SK-N-SH (cell line): ENCODE measurements around the gene TECTB. TPM values are rescaled to one million over a fixed set of nuclear protein-coding genes. Genes with fewer than 3 reads are reported as not detected.

ENCODE experiments used
- CTCF ChIA-PET: fragments of 300-600, 350-600 bp; formaldehyde crosslinking; extraction: SDS; loops from one replicate; lab custom pipeline; 2021; lab: Yijun Ruan, JAX
- POLR2A ChIA-PET: fragments of 350-600 bp; sonication (Branson Sonifier 250); formaldehyde crosslinking; extraction: SDS; loops from one replicate; lab custom pipeline; 2020; ENCODE audit warnings: antibody characterized with exemption, inconsistent platforms; lab: Yijun Ruan, JAX
- DNase-seq: peaks from one replicate; pipeline ENCODE4 v3.0.0; 2012
- H2AFZ ChIP-seq: fragments of 200-600 bp; sonication (generic); 2 replicates; pipeline ENCODE4 v1.8.1; 2016; ENCODE audit warnings: antibody characterized with exemption, mild to moderate bottlenecking, low read depth
- H3F3A ChIP-seq: fragments of 200-600 bp; sonication (generic); replicated peaks from 2 replicates; pipeline ENCODE3; 2016; ENCODE audit warnings: antibody characterized with exemption, mild to moderate bottlenecking; ENCODE audit not compliant: insufficient read depth
- H3K27ac ChIP-seq, 2 experiments: fragments of 200-500 bp in 1 of 2; fragments of 200-600 bp in 1 of 2; sonication (Bioruptor generic) in 1 of 2; sonication (generic), shearing (Covaris generic) in 1 of 2; 2 replicates each; pipeline versions ENCODE4 v1.5.1 to v1.6.1; 2014 to 2016; ENCODE audit warnings: low read depth in 2 of 2, inconsistent platforms in 1 of 2, low read length in 1 of 2, mild to moderate bottlenecking in 1 of 2, mixed read lengths in 1 of 2
- H3K27me3 ChIP-seq: fragments of 200-600 bp; sonication (generic), shearing (Covaris generic); 2 replicates; pipeline ENCODE4 v1.6.1; 2016; ENCODE audit warnings: mixed run types; ENCODE audit not compliant: insufficient read depth
- H3K36me3 ChIP-seq, 2 experiments: fragments of 200-500 bp in 1 of 2; fragments of 200-600 bp in 1 of 2; sonication (Bioruptor generic) in 1 of 2; sonication (generic) in 1 of 2; replicated peaks in 1 of 2; 2 replicates each; pipeline versions ENCODE3 to v1.5.1; 2014 to 2016; ENCODE audit warnings: low read length in 1 of 2, mild to moderate bottlenecking in 1 of 2; ENCODE audit not compliant: insufficient read depth in 2 of 2, control insufficient read depth in 1 of 2
- H3K4me1 ChIP-seq, 2 experiments: fragments of 200-500 bp in 1 of 2; fragments of 200-600 bp in 1 of 2; sonication (Bioruptor generic) in 1 of 2; sonication (generic), shearing (Covaris generic) in 1 of 2; 2 replicates each; pipeline versions ENCODE4 v1.5.1 to v1.6.1; 2014 to 2016; ENCODE audit warnings: low read depth in 1 of 2, low read length in 1 of 2, mixed run types in 1 of 2; ENCODE audit not compliant: insufficient read depth in 2 of 2, control insufficient read depth in 1 of 2
- H3K4me2 ChIP-seq: fragments of 200-600 bp; sonication (generic), shearing (Covaris generic); 2 replicates; pipeline ENCODE4 v1.6.1; 2017; ENCODE audit warnings: mixed run types
- H3K4me3 ChIP-seq, 2 experiments: fragments of 200-500 bp in 1 of 2; fragments of 200-600 bp in 1 of 2; sonication (Bioruptor generic) in 1 of 2; sonication (generic), shearing (Covaris generic) in 1 of 2; 2 replicates each; pipeline versions ENCODE4 v1.5.1 to v1.8.1; 2014 to 2016; ENCODE audit warnings: low read depth in 2 of 2, inconsistent platforms in 1 of 2, low read length in 1 of 2, mild to moderate bottlenecking in 1 of 2, mixed read lengths in 1 of 2, moderate library complexity in 1 of 2
- H3K79me2 ChIP-seq: fragments of 200-600 bp; sonication (generic); 2 replicates; pipeline ENCODE4 v1.8.1; 2017; ENCODE audit warnings: mild to moderate bottlenecking; ENCODE audit not compliant: insufficient read depth
- H3K9ac ChIP-seq: fragments of 200-600 bp; sonication (generic); 2 replicates; pipeline ENCODE4 v1.6.1; 2017; ENCODE audit warnings: mixed run types
- H3K9me2 ChIP-seq: fragments of 200-600 bp; sonication (generic); 2 replicates; pipeline ENCODE4 v1.6.1; 2017; ENCODE audit warnings: mixed run types
- H3K9me3 ChIP-seq: fragments of 200-600 bp; sonication (generic); 2 replicates; pipeline ENCODE4 v1.6.1; 2017; ENCODE audit warnings: mixed run types, mild to moderate bottlenecking, moderate library complexity
- H4K20me1 ChIP-seq: fragments of 200-600 bp; sonication (generic); 2 replicates; pipeline ENCODE4 v1.6.1; 2017; ENCODE audit warnings: mild to moderate bottlenecking, mixed run types; ENCODE audit not compliant: insufficient read depth
- ELF1 ChIP-seq: IDR thresholded peaks from 2 replicates; pipeline ENCODE4 v1.4.0; 2012
- EP300 ChIP-seq, 2 experiments: IDR thresholded peaks; 2 replicates each; pipeline versions ENCODE4 v1.4.0 to v1.6.1; 2012; ENCODE audit warnings: borderline replicate concordance in 1 of 2, low read depth in 1 of 2, low read length in 1 of 2
- FOSL2 ChIP-seq: IDR thresholded peaks from 2 replicates; pipeline ENCODE4 v1.4.0; 2012; ENCODE audit warnings: low read depth, mild to moderate bottlenecking, moderate library complexity, borderline replicate concordance
- FOXJ3 ChIP-seq: sonication (generic); formaldehyde crosslinking; IDR thresholded peaks from 2 replicates; pipeline ENCODE4 v1.5.1; 2020; ENCODE audit warnings: mild to moderate bottlenecking, missing genetic modification reagents
- IRF3 ChIP-seq: fragments of 150-350 bp; IDR thresholded peaks from 2 replicates; pipeline ENCODE4 v1.6.1; 2016; ENCODE audit warnings: mild to moderate bottlenecking, low read depth, low read length
- MXI1 ChIP-seq: IDR thresholded peaks from 2 replicates; pipeline ENCODE4 v1.6.1; 2012; ENCODE audit warnings: mild to moderate bottlenecking, low read depth, low read length, improper control_type of control experiment
- NFIC ChIP-seq: IDR thresholded peaks from 2 replicates; pipeline ENCODE4 v1.4.0; 2012; ENCODE audit warnings: borderline replicate concordance
- NRF1 ChIP-seq: IDR thresholded peaks from 2 replicates; pipeline ENCODE4 v1.6.1; 2012; ENCODE audit warnings: low read depth, mild to moderate bottlenecking, low read length
- PBX3 ChIP-seq: IDR thresholded peaks from 2 replicates; pipeline ENCODE4; 2012
- POLR2AphosphoS5 ChIP-seq: IDR thresholded peaks from 2 replicates; pipeline ENCODE4 v1.6.1; 2012; ENCODE audit warnings: low read depth, low read length
- RAD21 ChIP-seq: IDR thresholded peaks from 2 replicates; pipeline ENCODE4 v1.6.1; 2012; ENCODE audit warnings: mild to moderate bottlenecking, low read length
- RXRA ChIP-seq: IDR thresholded peaks from 2 replicates; pipeline ENCODE4 v1.4.0; 2012; ENCODE audit warnings: low read depth, mild to moderate bottlenecking, borderline replicate concordance
- SIN3A ChIP-seq: IDR thresholded peaks from 2 replicates; pipeline ENCODE4 v1.6.1; 2012; ENCODE audit warnings: low read depth, mild to moderate bottlenecking, low read length, moderate library complexity, borderline replicate concordance
- TCF12 ChIP-seq: IDR thresholded peaks from 2 replicates; pipeline ENCODE4 v1.4.0; 2012
- USF1 ChIP-seq: IDR thresholded peaks from 2 replicates; pipeline ENCODE4 v1.4.0; 2012; ENCODE audit warnings: low read depth, borderline replicate concordance
- USF2 ChIP-seq: fragments of 150-350 bp; IDR thresholded peaks from 2 replicates; pipeline ENCODE4 v1.6.1; 2017; ENCODE audit warnings: antibody characterized with exemption, low read length, low read depth, borderline replicate concordance
- WGBS: methylation state at CpG from one replicate; pipeline ENCODE4 v1.1.6; 2017; ENCODE audit warnings: low lambda C conversion rate; 5-methylcytosine and 5-hydroxymethylcytosine counted together
- polyA plus RNA-seq, 3 experiments: library from polyadenylated mRNA; depleted of rRNA; stranded (reverse); fragments of >200 nt; gene quantifications; 2 replicates each; pipeline ENCODE4 v1.2.3, GENCODE V29; 2012

Gene TECTB
- polyA plus RNA-seq, 1 of the 3 experiments (the other 2 are of a cell fraction) = not detected

- Histone ChIP-seq H3K4me2 (no peak overlapping the region), H3K9me3 (no peaks in the 10 kb centered on the region)
- WGBS = 29% methylated on average over 3 of the region's 3 CpGs
These were observed 11.2 kb upstream of the TECTB start for GRCh38 chr10:112271982-112272381.

More at GRCh38 chr10:112271982-112272381, 11.2 kb upstream of the TECTB start:
- Histone ChIP-seq H3K9me2 (no peaks in the 10 kb centered on the region), H3K36me3 (no peaks in the 10 kb centered on the region), H4K20me1 (no peaks in the 10 kb centered on the region), H2AFZ (no peak overlapping the region), H3K4me1 (no peaks in the 10 kb centered on the region), H3K9ac (no peak overlapping the region), H3K79me2 (no peaks in the 10 kb centered on the region), H3F3A (no peaks in the 10 kb centered on the region), H3K27ac (no peak overlapping the region), H3K4me3 (no peak overlapping the region), H3K27me3 (no peaks in the 10 kb centered on the region)
- no peak for DNase-seq
- ChIA-PET POLR2A (no interaction called here), CTCF (no interaction called here)
- TF ChIP-seq RAD21 = no peak
- TF ChIP-seq SIN3A = no peak
- no peak for TF ChIP-seq RXRA
- no peak for TF ChIP-seq POLR2AphosphoS5
- no peak for TF ChIP-seq IRF3
- TF ChIP-seq NRF1 = no peak
- no peak for TF ChIP-seq NFIC
- TF ChIP-seq USF1 = no peak
- no peak for TF ChIP-seq FOSL2
- no peak for TF ChIP-seq ELF1
- TF ChIP-seq FOXJ3 (CRISPR knock-in tag) = no peak
- TF ChIP-seq PBX3 = no peak
- no peak for TF ChIP-seq TCF12
- no peak for TF ChIP-seq MXI1
- TF ChIP-seq EP300 (IDR thresholded peaks at IDR 0.05; ENCODE audit: borderline replicate concordance in 1 of 2, low read depth in 1 of 2, low read length in 1 of 2) = no peak
- no peak for TF ChIP-seq USF2
